SK-N-SH treated with all-trans-retinoic acid at 6 μM for 48 hours (cell line): Measurements from ENCODE around the gene POMC.
A peak's percentile ranks its signal among the peaks of the same experiment; 100 is the strongest.

Source experiments
- ATAC-seq: fragments of 200-7000 bp; cut with Tn5 transposase; 3 replicates; pipeline ENCODE4 v1.9.1; 2020; ENCODE audit warnings: mild to moderate bottlenecking, moderate library complexity
- ARNTL ChIP-seq: fragments of 450-650 bp; formaldehyde crosslinking; IDR thresholded peaks from 2 replicates; pipeline ENCODE4 v1.5.0; 2020; ENCODE audit warnings: low read depth, mild to moderate bottlenecking, moderate library complexity, borderline replicate concordance
- BACH2 ChIP-seq: fragments of 250-450 bp; sonication (Bioruptor Pico); IDR thresholded peaks from 2 replicates; pipeline ENCODE4 v1.9.0; 2021; ENCODE audit warnings: mild to moderate bottlenecking, borderline replicate concordance
- CSDC2 ChIP-seq: fragments of 250-450 bp; sonication (Bioruptor Pico); IDR thresholded peaks from 2 replicates; pipeline ENCODE4 v1.5.0; 2020; ENCODE audit warnings: mild to moderate bottlenecking, moderate library complexity
- ESRRG ChIP-seq: fragments of 250-450 bp; sonication (Bioruptor Pico); IDR thresholded peaks from 2 replicates; pipeline ENCODE4 v1.6.1; 2021; ENCODE audit warnings: mild to moderate bottlenecking
- PPARA ChIP-seq: fragments of 250-450 bp; sonication (Bioruptor Pico); IDR thresholded peaks from 2 replicates; pipeline ENCODE4 v1.5.0; 2020; ENCODE audit warnings: mild to moderate bottlenecking, borderline replicate concordance
- SNAI2 ChIP-seq: fragments of 250-450 bp; sonication (Bioruptor Pico); IDR thresholded peaks from 2 replicates; pipeline ENCODE4 v1.5.0; 2020; ENCODE audit warnings: mild to moderate bottlenecking, moderate library complexity
- TCF4 ChIP-seq: fragments of 250-450 bp; sonication (Bioruptor Pico); IDR thresholded peaks from 2 replicates; pipeline ENCODE4 v1.8.0; 2021; ENCODE audit warnings: mild to moderate bottlenecking, moderate library complexity, borderline replicate concordance
- TOX ChIP-seq: fragments of 250-450 bp; sonication (Bioruptor Pico); IDR thresholded peaks from 2 replicates; pipeline ENCODE4 v1.8.0; 2021; ENCODE audit warnings: mild to moderate bottlenecking, moderate library complexity, borderline replicate concordance
- ZC3H10 ChIP-seq: fragments of 250-450 bp; sonication (Bioruptor Pico); IDR thresholded peaks from 2 replicates; pipeline ENCODE4 v1.5.1; 2021; ENCODE audit warnings: mild to moderate bottlenecking, moderate library complexity
- ZFP3 ChIP-seq: fragments of 250-450 bp; sonication (Bioruptor Pico); IDR thresholded peaks from 2 replicates; pipeline ENCODE4 v1.5.0; 2020; ENCODE audit warnings: mild to moderate bottlenecking, moderate library complexity
- ZFP30 ChIP-seq: fragments of 450-650 bp; formaldehyde crosslinking; IDR thresholded peaks from 2 replicates; pipeline ENCODE4 v1.5.0; 2022; ENCODE audit warnings: mild to moderate bottlenecking, moderate library complexity
- ZNF565 ChIP-seq: fragments of 450-650 bp; formaldehyde crosslinking; conservative IDR thresholded peaks from 2 replicates; pipeline ENCODE4 v1.5.0; 2020; ENCODE audit warnings: low read depth, mild to moderate bottlenecking, moderate library complexity
- ZNF8 ChIP-seq: fragments of 450-650 bp; formaldehyde crosslinking; IDR thresholded peaks from 2 replicates; pipeline ENCODE4 v1.5.0; 2020; ENCODE audit warnings: mild to moderate bottlenecking, moderate library complexity
- TF ChIP-seq, protein P1 (sequence below): fragments of 250-450 bp; sonication (Bioruptor Pico); IDR thresholded peaks from 2 replicates; pipeline ENCODE4 v1.8.0; 2020; ENCODE audit warnings: mild to moderate bottlenecking, moderate library complexity, borderline replicate concordance
- TF ChIP-seq, protein P2 (sequence below): fragments of 250-450 bp; sonication (Bioruptor Pico); IDR thresholded peaks from 2 replicates; pipeline ENCODE4 v1.5.1; 2021; ENCODE audit warnings: mild to moderate bottlenecking, moderate library complexity
- TF ChIP-seq, protein P3 (sequence below): fragments of 250-450 bp; sonication (Bioruptor Pico); IDR thresholded peaks from 2 replicates; pipeline ENCODE4 v1.5.1; 2020; ENCODE audit warnings: low read depth, mild to moderate bottlenecking, moderate library complexity
- TF ChIP-seq, protein P4 (sequence below): fragments of 250-450 bp; sonication (Bioruptor Pico); IDR thresholded peaks from 2 replicates; pipeline ENCODE4 v1.5.0; 2020; ENCODE audit warnings: mild to moderate bottlenecking, moderate library complexity

Gene POMC

DNA sequence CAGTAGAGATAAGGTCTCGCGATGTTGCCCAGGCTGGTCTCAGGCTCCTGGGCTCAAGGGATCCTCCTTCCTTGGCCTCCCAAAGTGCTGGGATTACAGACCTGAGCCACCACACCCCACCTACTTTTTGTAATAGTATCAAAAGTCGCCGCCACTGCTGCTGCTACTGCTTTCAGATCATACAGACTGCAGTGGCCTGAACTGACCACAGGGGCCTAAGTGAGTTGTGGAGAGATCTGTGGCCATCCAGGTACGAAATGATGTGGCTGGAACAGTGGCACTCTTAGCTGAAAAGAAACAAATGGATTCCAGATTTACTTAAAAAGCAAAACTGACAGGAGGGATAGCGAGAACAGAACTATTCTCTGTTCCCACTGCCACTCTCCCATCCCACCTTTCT lies 32.9 kb upstream of the POMC start:
- ATAC-seq = peak; percentile 59
- TF ChIP-seq SNAI2 (CRISPR knock-in tag) = no peak
- no peak for TF ChIP-seq TOX (CRISPR knock-in tag)

DNA sequence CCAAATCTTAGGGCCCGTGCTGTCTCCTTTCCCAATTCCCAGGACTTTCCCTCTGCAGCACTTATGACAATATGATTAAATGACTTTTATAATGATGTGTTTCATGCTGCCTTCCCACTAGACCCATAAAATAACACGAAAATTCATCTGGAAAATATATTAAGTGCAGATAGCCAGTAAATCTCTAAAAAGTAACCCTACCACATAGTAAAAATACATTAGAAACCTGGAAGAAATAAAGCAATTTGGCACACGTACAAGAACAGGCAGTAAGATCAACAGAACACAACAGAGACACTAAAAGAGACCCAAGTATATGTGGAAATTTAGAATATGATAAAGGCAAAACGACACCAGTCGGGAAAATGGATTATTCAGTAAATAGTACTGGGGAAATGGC lies 30.2 kb upstream of the POMC start:
- no peak for TF ChIP-seq PPARA (CRISPR knock-in tag)
- TF ChIP-seq ESRRG (CRISPR knock-in tag) = no peak
- TF ChIP-seq BACH2 (CRISPR knock-in tag) = no peak
- TF ChIP-seq, protein P1, sequence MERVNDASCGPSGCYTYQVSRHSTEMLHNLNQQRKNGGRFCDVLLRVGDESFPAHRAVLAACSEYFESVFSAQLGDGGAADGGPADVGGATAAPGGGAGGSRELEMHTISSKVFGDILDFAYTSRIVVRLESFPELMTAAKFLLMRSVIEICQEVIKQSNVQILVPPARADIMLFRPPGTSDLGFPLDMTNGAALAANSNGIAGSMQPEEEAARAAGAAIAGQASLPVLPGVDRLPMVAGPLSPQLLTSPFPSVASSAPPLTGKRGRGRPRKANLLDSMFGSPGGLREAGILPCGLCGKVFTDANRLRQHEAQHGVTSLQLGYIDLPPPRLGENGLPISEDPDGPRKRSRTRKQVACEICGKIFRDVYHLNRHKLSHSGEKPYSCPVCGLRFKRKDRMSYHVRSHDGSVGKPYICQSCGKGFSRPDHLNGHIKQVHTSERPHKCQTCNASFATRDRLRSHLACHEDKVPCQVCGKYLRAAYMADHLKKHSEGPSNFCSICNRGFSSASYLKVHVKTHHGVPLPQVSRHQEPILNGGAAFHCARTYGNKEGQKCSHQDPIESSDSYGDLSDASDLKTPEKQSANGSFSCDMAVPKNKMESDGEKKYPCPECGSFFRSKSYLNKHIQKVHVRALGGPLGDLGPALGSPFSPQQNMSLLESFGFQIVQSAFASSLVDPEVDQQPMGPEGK (CRISPR knock-in tag) = no peak
- TF ChIP-seq, protein P2, sequence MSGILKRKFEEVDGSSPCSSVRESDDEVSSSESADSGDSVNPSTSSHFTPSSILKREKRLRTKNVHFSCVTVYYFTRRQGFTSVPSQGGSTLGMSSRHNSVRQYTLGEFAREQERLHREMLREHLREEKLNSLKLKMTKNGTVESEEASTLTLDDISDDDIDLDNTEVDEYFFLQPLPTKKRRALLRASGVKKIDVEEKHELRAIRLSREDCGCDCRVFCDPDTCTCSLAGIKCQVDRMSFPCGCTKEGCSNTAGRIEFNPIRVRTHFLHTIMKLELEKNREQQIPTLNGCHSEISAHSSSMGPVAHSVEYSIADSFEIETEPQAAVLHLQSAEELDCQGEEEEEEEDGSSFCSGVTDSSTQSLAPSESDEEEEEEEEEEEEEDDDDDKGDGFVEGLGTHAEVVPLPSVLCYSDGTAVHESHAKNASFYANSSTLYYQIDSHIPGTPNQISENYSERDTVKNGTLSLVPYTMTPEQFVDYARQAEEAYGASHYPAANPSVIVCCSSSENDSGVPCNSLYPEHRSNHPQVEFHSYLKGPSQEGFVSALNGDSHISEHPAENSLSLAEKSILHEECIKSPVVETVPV (CRISPR knock-in tag) = no peak
- TF ChIP-seq ARNTL = no peak
- no peak for TF ChIP-seq ZNF8
- TF ChIP-seq ZC3H10 (CRISPR knock-in tag) = no peak
- TF ChIP-seq TOX (CRISPR knock-in tag) = no peak
- TF ChIP-seq ZFP30 (CRISPR knock-in tag) = no peak
- ATAC-seq = no peak

DNA sequence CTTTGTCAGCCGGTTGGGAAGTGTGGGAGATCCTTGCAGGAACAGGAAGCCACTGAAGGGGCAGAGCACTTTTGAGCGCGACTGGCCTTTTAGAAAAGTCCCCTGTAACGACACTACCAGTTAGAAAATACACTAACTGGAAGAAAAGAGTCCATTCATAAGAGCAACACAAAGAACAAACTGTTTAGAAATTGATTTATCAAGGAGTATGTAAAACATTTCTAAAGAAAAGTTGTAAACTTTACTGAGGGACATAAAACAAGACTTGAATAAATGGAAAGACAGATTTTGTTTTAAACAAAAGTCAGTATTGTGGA lies 29.8 kb upstream of the POMC start:
- ATAC-seq = no peak
- TF ChIP-seq CSDC2 (CRISPR knock-in tag) (no peak), PPARA (CRISPR knock-in tag) (no peak), TOX (CRISPR knock-in tag) (no peak), ZC3H10 (CRISPR knock-in tag) (no peak), ARNTL (no peak), ESRRG (CRISPR knock-in tag) (no peak), ZFP3 (no peak), TCF4 (CRISPR knock-in tag) (no peak), ZNF565 (CRISPR knock-in tag) (no peak)
- TF ChIP-seq, protein P1 (CRISPR knock-in tag) = no peak
- TF ChIP-seq, protein P2 (CRISPR knock-in tag) = no peak

DNA sequence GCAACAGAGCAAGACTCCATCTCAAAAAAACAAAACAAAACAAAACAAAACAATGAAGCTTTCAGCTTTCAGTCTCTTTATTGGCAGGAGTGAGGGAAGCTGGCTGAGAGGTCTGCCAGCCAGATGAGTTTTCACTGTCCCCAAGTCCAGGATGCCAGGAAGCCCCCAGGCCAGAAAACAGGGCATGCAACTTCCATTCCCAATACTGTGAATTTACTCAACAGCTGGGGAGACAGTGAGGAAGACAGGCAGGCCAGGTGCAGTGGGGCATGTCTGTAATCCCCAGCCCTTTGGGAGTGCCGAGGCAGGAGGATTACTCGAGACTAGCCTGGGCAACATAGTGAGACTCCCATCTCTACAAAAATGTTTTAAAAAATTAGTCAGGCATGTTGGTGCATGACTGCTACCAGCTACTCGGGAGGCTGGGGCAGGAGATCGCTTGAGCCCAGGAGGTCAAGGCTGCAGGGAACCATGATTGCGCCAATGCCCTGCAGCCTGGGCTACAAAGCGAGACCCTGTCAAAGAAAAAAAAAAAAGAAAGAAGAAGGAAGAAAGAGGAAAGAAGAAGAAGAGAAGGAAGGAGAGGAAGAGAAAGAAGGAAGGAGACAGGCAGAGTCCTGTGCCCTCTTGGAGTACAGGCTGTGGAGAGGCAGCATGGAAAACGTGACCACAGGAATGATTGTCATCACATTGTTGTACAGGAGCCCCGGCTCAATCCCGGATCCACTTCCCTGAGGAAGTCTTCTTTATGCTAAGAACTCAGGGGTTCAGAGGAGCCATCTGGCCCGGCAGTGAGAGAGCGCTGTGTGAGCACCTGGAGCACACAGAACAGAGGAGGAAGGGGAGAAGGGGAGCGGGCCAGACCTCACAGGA lies 29.2 kb upstream of the POMC start:
- 0 out of 3 replicates have a peak, but pooled peaks have one; percentile 20 for ATAC-seq
- TF ChIP-seq, protein P3, sequence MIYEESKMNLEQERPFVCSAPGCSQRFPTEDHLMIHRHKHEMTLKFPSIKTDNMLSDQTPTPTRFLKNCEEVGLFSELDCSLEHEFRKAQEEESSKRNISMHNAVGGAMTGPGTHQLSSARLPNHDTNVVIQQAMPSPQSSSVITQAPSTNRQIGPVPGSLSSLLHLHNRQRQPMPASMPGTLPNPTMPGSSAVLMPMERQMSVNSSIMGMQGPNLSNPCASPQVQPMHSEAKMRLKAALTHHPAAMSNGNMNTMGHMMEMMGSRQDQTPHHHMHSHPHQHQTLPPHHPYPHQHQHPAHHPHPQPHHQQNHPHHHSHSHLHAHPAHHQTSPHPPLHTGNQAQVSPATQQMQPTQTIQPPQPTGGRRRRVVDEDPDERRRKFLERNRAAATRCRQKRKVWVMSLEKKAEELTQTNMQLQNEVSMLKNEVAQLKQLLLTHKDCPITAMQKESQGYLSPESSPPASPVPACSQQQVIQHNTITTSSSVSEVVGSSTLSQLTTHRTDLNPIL = no peak
- TF ChIP-seq, protein P4, sequence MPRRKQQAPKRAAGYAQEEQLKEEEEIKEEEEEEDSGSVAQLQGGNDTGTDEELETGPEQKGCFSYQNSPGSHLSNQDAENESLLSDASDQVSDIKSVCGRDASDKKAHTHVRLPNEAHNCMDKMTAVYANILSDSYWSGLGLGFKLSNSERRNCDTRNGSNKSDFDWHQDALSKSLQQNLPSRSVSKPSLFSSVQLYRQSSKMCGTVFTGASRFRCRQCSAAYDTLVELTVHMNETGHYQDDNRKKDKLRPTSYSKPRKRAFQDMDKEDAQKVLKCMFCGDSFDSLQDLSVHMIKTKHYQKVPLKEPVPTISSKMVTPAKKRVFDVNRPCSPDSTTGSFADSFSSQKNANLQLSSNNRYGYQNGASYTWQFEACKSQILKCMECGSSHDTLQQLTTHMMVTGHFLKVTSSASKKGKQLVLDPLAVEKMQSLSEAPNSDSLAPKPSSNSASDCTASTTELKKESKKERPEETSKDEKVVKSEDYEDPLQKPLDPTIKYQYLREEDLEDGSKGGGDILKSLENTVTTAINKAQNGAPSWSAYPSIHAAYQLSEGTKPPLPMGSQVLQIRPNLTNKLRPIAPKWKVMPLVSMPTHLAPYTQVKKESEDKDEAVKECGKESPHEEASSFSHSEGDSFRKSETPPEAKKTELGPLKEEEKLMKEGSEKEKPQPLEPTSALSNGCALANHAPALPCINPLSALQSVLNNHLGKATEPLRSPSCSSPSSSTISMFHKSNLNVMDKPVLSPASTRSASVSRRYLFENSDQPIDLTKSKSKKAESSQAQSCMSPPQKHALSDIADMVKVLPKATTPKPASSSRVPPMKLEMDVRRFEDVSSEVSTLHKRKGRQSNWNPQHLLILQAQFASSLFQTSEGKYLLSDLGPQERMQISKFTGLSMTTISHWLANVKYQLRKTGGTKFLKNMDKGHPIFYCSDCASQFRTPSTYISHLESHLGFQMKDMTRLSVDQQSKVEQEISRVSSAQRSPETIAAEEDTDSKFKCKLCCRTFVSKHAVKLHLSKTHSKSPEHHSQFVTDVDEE (CRISPR knock-in tag) = no peak
- TF ChIP-seq SNAI2 (CRISPR knock-in tag) = no peak
- no peak for TF ChIP-seq TCF4 (CRISPR knock-in tag)
- TF ChIP-seq, protein P1 (CRISPR knock-in tag) = no peak
- TF ChIP-seq TOX (CRISPR knock-in tag) = no peak
- no peak for TF ChIP-seq ESRRG (CRISPR knock-in tag)
- TF ChIP-seq ZC3H10 (CRISPR knock-in tag) = no peak
